Mesenchymal stem cell (in vitro differentiated cells and primary cell): ENCODE data around the gene SEMA4D.
A peak's percentile ranks its signal among the peaks of the same experiment; 100 is the strongest.

Experiments used
- DNase-seq: peaks from one replicate; pipeline ENCODE4 v3.0.0-alpha.2; 2013
- H2AFZ ChIP-seq: one replicate; pipeline ENCODE4 v1.6.1; 2013; ENCODE audit warnings: low read depth, mild to moderate bottlenecking, control low read depth, inconsistent platforms, low read length, moderate library complexity
- H2AK5ac ChIP-seq: 2 replicates; pipeline ENCODE4 v1.6.1; 2013; ENCODE audit warnings: low read length, moderate library complexity, mild to moderate bottlenecking, inconsistent platforms; ENCODE audit not compliant: severe bottlenecking
- H2BK120ac ChIP-seq: one replicate; pipeline ENCODE4 v1.6.1; 2013; ENCODE audit warnings: low read depth, mild to moderate bottlenecking, inconsistent platforms, low read length, moderate library complexity
- H2BK12ac ChIP-seq, 2 experiments: one replicate each; pipeline ENCODE4 v1.6.1; 2013; ENCODE audit warnings: inconsistent platforms in 2 of 2, low read length in 2 of 2, mild to moderate bottlenecking in 2 of 2, moderate library complexity in 2 of 2, control low read depth in 1 of 2
- H2BK15ac ChIP-seq: one replicate; pipeline ENCODE4 v1.6.1; 2013; ENCODE audit warnings: mild to moderate bottlenecking, low read depth, inconsistent platforms; ENCODE audit not compliant: poor library complexity, severe bottlenecking
- H2BK5ac ChIP-seq: 2 replicates; pipeline ENCODE4 v1.6.1; 2013; ENCODE audit warnings: low read depth, mild to moderate bottlenecking, low read length, control low read depth, inconsistent platforms; ENCODE audit not compliant: poor library complexity, severe bottlenecking
- H3K14ac ChIP-seq, 2 experiments: one replicate each; pipeline ENCODE4 v1.6.1; 2013; ENCODE audit warnings: inconsistent platforms in 2 of 2, low read length in 2 of 2, control low read depth in 1 of 2, mild to moderate bottlenecking in 1 of 2, moderate library complexity in 1 of 2
- H3K18ac ChIP-seq, 2 experiments: one replicate each; pipeline ENCODE4 v1.6.1; 2013; ENCODE audit warnings: inconsistent platforms in 2 of 2, low read length in 2 of 2, control low read depth in 1 of 2, low read depth in 1 of 2, mild to moderate bottlenecking in 1 of 2
- H3K23ac ChIP-seq, 2 experiments: one replicate each; pipeline ENCODE4 v1.6.1; 2013; ENCODE audit warnings: inconsistent platforms in 2 of 2, low read length in 2 of 2, mild to moderate bottlenecking in 2 of 2, moderate library complexity in 2 of 2, control low read depth in 1 of 2
- H3K27ac ChIP-seq: 2 replicates; pipeline ENCODE4 v1.5.1; 2013; ENCODE audit warnings: mild to moderate bottlenecking, moderate library complexity, low read length, control low read depth, inconsistent platforms; ENCODE audit not compliant: poor library complexity, severe bottlenecking
- H3K27me3 ChIP-seq, 2 experiments: 2 replicates each; pipeline versions ENCODE4 v1.6.1 to v1.7.0; 2013; ENCODE audit warnings: low read length in 2 of 2, mild to moderate bottlenecking in 2 of 2, moderate library complexity in 2 of 2, control low read depth in 1 of 2, inconsistent platforms in 1 of 2; ENCODE audit not compliant: control insufficient read depth in 1 of 2, insufficient read depth in 1 of 2
- H3K36me3 ChIP-seq, 2 experiments: 2 replicates each; pipeline versions ENCODE4 v1.6.1 to v1.7.0; 2013; ENCODE audit warnings: low read length in 2 of 2, control low read depth in 1 of 2, inconsistent platforms in 1 of 2, low read depth in 1 of 2, mild to moderate bottlenecking in 1 of 2; ENCODE audit not compliant: insufficient read depth in 2 of 2, control insufficient read depth in 1 of 2
- H3K4ac ChIP-seq, 2 experiments: one replicate each; pipeline ENCODE4 v1.6.1; 2013; ENCODE audit warnings: inconsistent platforms in 2 of 2, low read length in 2 of 2, mild to moderate bottlenecking in 2 of 2, moderate library complexity in 2 of 2, control low read depth in 1 of 2, low read depth in 1 of 2
- H3K4me1 ChIP-seq: 2 replicates; pipeline ENCODE4 v1.6.1; 2013; ENCODE audit warnings: low read depth, low read length, control low read depth; ENCODE audit not compliant: control insufficient read depth, insufficient read depth
- H3K4me2 ChIP-seq: 2 replicates; pipeline ENCODE4 v1.6.1; 2013; ENCODE audit warnings: low read length, mild to moderate bottlenecking, inconsistent platforms; ENCODE audit not compliant: poor library complexity, severe bottlenecking
- H3K4me3 ChIP-seq, 2 experiments: 2 replicates each; pipeline versions ENCODE4 v1.5.1 to v1.7.0; 2013; ENCODE audit warnings: low read length in 2 of 2, mild to moderate bottlenecking in 2 of 2, control low read depth in 1 of 2, low read depth in 1 of 2; ENCODE audit not compliant: insufficient read depth in 1 of 2
- H3K79me1 ChIP-seq: replicated peaks from 2 replicates; pipeline ENCODE4 v1.6.1; 2013; ENCODE audit warnings: mild to moderate bottlenecking, control low read depth, low read length, inconsistent platforms; ENCODE audit not compliant: poor library complexity, severe bottlenecking
- H3K9ac ChIP-seq: 2 replicates; pipeline ENCODE4 v1.7.0; 2013; ENCODE audit warnings: mild to moderate bottlenecking, low read length, moderate library complexity
- H3K9me3 ChIP-seq: 2 replicates; pipeline ENCODE4 v1.7.0; 2013; ENCODE audit warnings: mild to moderate bottlenecking, low read length; ENCODE audit not compliant: control insufficient read depth
- H4K8ac ChIP-seq: one replicate; pipeline ENCODE4 v1.6.1; 2013; ENCODE audit warnings: inconsistent platforms, mild to moderate bottlenecking, low read length, moderate library complexity
- H4K91ac ChIP-seq: one replicate; pipeline ENCODE4 v1.6.1; 2013; ENCODE audit warnings: mild to moderate bottlenecking, low read length, inconsistent platforms
- WGBS: methylation state at CpG from one replicate; pipeline ENCODE4 v1.1.7; 2013; ENCODE audit warnings: mixed read lengths; 5-methylcytosine and 5-hydroxymethylcytosine counted together

The SEMA4D gene

GRCh38 chr9:89433826-89434225 is 64.1 kb downstream of the SEMA4D start:
- Histone ChIP-seq H3K27me3 (no peaks in the 10 kb centered on the region), H3K4me3 (no peak overlapping the region), H2BK15ac (no peak overlapping the region), H3K14ac (no peak overlapping the region), H3K4me2 (no peak overlapping the region), H3K79me1 (peaks cover 30% of the 10 kb centered on the region), H2BK120ac (no peak overlapping the region), H3K9me3 (no peaks in the 10 kb centered on the region), H2BK12ac (no peak overlapping the region), H2BK5ac (no peak overlapping the region), H2AFZ (no peak overlapping the region), H3K27ac (no peak overlapping the region), H3K9ac (no peak overlapping the region), H4K91ac (no peak overlapping the region), H2AK5ac (no peak overlapping the region), H3K4ac (no peak overlapping the region), H3K4me1 (peaks cover 60% of the 10 kb centered on the region), H3K23ac (no peak overlapping the region), H3K18ac (no peak overlapping the region), H3K36me3 (peaks cover 0 to 30% of the 10 kb centered on the region in 2 experiments), H4K8ac (no peak overlapping the region)
- peak; percentile 53 for DNase-seq
- 75% methylated on average over 11 of the region's 11 CpGs for WGBS

- Histone ChIP-seq H2BK5ac (no peak overlapping the region), H2AK5ac (no peak overlapping the region), H3K79me1 (peaks cover 36% of the 10 kb centered on the region), H2BK15ac (no peak overlapping the region), H4K8ac (no peak overlapping the region), H3K9me3 (no peaks in the 10 kb centered on the region), H3K23ac (no peak overlapping the region), H3K27ac (no peak overlapping the region), H2AFZ (no peak overlapping the region), H3K4me3 (no peak overlapping the region), H3K18ac (no peak overlapping the region), H3K14ac (no peak overlapping the region), H4K91ac (no peak overlapping the region), H3K4ac (no peak overlapping the region), H3K4me1 (peaks cover 65% of the 10 kb centered on the region), H3K9ac (no peak overlapping the region), H2BK12ac (no peak overlapping the region), H3K4me2 (no peak overlapping the region), H3K27me3 (no peaks in the 10 kb centered on the region), H3K36me3 (peaks cover 0 to 32% of the 10 kb centered on the region in 2 experiments), H2BK120ac (no peak overlapping the region)
- DNase-seq = no peak
- 84% methylated on average over 13 of the region's 13 CpGs for WGBS
These were observed 64.9 kb downstream of the SEMA4D start for GRCh38 chr9:89432986-89433530.

- H4K8ac ChIP-seq = no peak overlapping the region
- H3K9me3 ChIP-seq = no peaks in the 10 kb centered on the region
- no peak overlapping the region for H3K4me2 ChIP-seq
- no peak overlapping the region for H2BK5ac ChIP-seq
- H3K4me1 ChIP-seq = peaks cover 65% of the 10 kb centered on the region
- H3K27me3 ChIP-seq = no peaks in the 10 kb centered on the region
- peak overlapping the region in 1 of 2 experiments; percentile 18 for H3K18ac ChIP-seq
- H3K14ac ChIP-seq = no peak overlapping the region
- no peak overlapping the region for H3K4me3 ChIP-seq
- no peak overlapping the region for H2BK120ac ChIP-seq
- H2BK12ac ChIP-seq = no peak overlapping the region
- peak overlapping the region; percentile 48 for H2AK5ac ChIP-seq
- H3K23ac ChIP-seq = no peak overlapping the region
- H2BK15ac ChIP-seq = no peak overlapping the region
- no peak overlapping the region for H4K91ac ChIP-seq
- no peak overlapping the region for H2AFZ ChIP-seq
- peaks cover 0 to 28% of the 10 kb centered on the region in 2 experiments for H3K36me3 ChIP-seq
- no peak overlapping the region for H3K9ac ChIP-seq
- H3K79me1 ChIP-seq = peaks cover 40% of the 10 kb centered on the region
- 91% methylated on average over 4 of the region's 6 CpGs for WGBS
- no peak overlapping the region for H3K27ac ChIP-seq
- no peak overlapping the region for H3K4ac ChIP-seq
- DNase-seq = no peak
These were observed 65.8 kb downstream of the SEMA4D start for GRCh38 chr9:89431930-89432725.

- Histone ChIP-seq H3K4me1 (peaks cover 58% of the 10 kb centered on the region), H2AK5ac (no peak overlapping the region), H3K14ac (no peak overlapping the region), H3K79me1 (peaks cover 36% of the 10 kb centered on the region), H2BK12ac (no peak overlapping the region), H3K4me3 (no peak overlapping the region), H3K23ac (no peak overlapping the region), H3K36me3 (peaks cover 0 to 18% of the 10 kb centered on the region in 2 experiments), H2BK15ac (no peak overlapping the region), H2AFZ (no peak overlapping the region), H3K27me3 (no peaks in the 10 kb centered on the region), H3K4ac (no peak overlapping the region), H3K4me2 (no peak overlapping the region), H3K9me3 (no peaks in the 10 kb centered on the region), H3K9ac (no peak overlapping the region), H4K8ac (no peak overlapping the region), H4K91ac (no peak overlapping the region), H3K27ac (no peak overlapping the region), H2BK120ac (no peak overlapping the region), H3K18ac (no peak overlapping the region), H2BK5ac (no peak overlapping the region)
- no peak for DNase-seq
- WGBS = 76% methylated on average over 4 of the region's 6 CpGs
These were observed 66.9 kb downstream of the SEMA4D start for GRCh38 chr9:89430995-89431394.
